SIG-M5 treated with dmso at 0.1 percent for 504 hours (cell line): ENCODE measurements around the gene PLCL1.

Source experiments
- DNase-seq: peaks from one replicate; lab custom pipeline; 2025; ENCODE audit not compliant: unreplicated experiment; lab: John Stamatoyannopoulos, UW

PLCL1 gene

GRCh38 chr2:197949224-197949623 is 144.8 kb downstream of the PLCL1 start:
- DNase-seq: no peak

DNA sequence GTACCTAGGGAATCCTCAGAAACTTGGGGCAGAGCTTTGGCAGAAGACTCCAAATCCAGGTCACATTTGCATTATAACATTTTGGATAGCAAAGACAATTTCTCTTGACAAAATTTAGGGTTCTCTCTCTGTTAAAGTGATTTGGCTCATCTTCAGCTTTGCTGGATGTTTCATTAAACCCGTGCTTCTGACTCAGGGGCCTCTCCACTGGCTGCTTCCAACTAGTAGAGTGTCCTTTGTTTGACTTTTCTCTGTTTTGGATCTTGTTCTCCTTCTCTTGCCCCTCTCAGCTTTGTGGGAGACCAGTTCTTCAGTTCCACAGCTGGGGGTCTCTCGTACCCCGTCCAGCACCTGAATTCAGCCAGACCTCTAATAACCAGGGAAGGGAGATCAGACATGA is 145.6 kb downstream of the PLCL1 start:
- no peak for DNase-seq

- DNase-seq: no peak
Observed at GRCh38 chr2:197950724-197951123, 146.3 kb downstream of the PLCL1 start.

DNA sequence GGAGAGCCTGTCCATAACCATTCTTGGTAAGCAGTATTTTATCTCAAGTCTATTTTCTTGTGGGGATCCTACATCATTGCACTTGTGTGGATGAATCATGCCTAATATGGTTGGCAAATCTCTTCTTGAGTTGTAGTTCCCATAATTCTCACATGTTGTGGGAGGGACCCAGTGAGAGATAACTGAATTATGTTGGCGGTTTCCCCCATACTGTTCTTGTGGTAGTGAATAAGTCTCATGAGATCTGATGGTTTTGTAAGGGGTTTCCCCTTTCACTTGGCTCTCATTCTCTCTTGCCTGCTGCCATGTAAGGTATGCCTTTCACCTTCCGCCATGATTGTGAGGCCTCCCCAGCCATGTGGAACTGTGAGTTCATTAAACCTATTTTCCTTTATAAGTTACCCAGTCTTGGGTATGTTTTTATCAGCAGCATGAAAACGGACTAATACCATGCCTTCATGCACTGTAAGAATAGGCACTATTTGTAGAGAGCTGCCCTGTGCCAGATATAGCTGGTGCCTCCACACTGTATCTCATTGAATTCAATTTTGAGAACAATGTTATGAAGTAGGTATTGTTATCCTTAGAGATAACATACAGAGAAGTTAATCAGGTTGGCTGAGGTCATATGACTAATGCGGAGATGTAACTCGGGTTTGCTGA is 148.3 kb downstream of the PLCL1 start:
- DNase-seq: no peak

GRCh38 chr2:197954328-197954727 is 149.9 kb downstream of the PLCL1 start:
- DNase-seq: no peak

- no peak for DNase-seq
Observed at GRCh38 chr2:197958592-197959150, 154.3 kb downstream of the PLCL1 start.

- no peak for DNase-seq
Observed at GRCh38 chr2:197959383-197959782, 155.0 kb downstream of the PLCL1 start.

GRCh38 chr2:197960786-197961185 is 156.4 kb downstream of the PLCL1 start:
- DNase-seq: no peak

- no peak for DNase-seq
Observed at GRCh38 chr2:197964720-197965119, 160.3 kb downstream of the PLCL1 start.

DNA sequence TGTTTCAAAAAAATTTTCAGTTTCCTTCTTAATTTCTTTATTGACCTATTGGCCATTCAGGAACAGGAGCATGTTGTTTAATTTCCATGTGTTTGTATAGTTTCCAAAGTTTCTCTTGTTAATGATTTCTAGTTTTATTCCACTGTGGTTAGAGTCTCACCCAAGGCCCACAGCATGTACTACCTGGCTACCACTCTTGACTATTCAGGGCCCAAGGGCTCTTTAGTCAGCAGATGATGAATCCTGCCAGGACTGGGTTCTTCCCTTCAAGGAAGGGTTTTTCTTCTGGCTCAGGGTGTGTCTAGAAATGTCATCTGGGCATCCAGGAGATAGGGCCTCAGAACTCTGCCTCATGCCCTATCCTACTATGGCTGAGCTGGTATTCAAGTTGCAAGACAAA is 161.4 kb downstream of the PLCL1 start:
- no peak for DNase-seq

- no peak for DNase-seq
Observed at GRCh38 chr2:197969391-197969893, 165.0 kb downstream of the PLCL1 start.

DNA sequence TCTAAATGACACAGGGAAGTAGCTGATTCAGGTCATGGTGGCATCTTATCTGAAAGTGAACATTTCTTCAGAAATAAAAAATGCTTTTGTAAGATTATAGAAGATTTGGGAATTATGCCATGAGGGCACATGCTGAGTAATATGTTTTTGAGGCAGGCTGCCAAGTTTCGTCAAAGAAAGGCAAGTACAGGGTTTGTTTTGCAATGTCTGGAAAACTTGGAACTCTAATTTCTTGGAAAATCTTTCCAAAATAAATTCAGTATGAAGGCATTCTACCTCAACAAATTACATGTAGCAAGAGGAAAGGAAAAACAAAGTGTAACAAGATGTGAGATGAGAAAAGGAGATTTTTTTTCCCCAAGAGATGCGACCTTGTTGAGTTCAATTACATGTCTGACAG is 167.7 kb downstream of the PLCL1 start:
- DNase-seq: no peak

- DNase-seq: no peak
Observed at GRCh38 chr2:197972587-197972986, 168.2 kb downstream of the PLCL1 start.

GRCh38 chr2:197973772-197974171 is 169.4 kb downstream of the PLCL1 start:
- DNase-seq: no peak

DNA sequence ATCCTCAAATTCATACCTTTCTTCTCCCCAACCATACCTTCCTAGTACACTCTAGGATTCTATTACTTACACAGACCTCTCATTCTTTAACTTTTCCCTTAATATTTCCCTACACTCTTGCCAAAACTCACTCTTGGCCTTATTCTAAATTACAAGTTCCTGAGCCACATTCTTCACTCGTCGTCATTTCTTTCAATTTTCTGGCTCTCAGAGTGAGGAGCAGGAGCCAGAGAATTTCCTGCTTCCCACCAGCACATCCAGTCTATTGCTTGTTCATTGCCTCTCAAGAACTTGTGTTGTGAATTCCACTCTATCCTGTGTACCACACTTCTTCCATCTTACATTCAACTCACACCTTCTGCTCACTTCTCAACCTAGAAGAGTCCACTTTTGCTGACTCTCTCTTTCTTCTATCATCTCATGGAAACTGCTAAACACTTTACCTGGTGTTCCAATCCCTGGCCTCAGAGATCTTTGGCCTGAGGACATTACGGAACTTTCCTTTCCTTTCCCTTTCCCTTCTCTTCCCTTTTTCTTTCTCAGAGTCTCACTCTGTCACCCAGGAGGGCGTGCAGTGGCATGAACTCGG is 171.6 kb downstream of the PLCL1 start:
- DNase-seq: no peak

DNA sequence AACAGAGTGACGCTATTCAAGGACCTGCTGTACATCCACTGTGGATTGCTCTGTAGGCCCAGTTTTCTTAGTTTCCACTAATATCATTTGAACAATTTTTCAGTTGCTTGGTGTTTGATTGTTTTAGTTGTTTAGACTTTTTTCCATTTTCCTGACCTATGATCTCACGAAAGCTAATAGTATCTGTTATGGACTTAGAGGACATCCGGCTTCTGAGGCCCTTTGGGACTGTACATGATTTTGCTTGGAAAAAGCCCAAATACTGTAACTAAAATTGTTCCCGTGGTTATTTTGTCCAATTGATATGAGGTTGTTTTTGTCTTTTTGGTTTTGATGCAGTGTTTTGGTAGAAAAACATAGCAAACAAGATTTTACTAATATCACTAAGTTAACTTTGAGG is 174.6 kb downstream of the PLCL1 start:
- DNase-seq: no peak

- DNase-seq: no peak
Observed at GRCh38 chr2:197982565-197982964, 178.2 kb downstream of the PLCL1 start.

- DNase-seq: no peak
Observed at GRCh38 chr2:197985029-197985638, 180.7 kb downstream of the PLCL1 start.

GRCh38 chr2:197986977-197987376 is 182.6 kb downstream of the PLCL1 start:
- DNase-seq: no peak

GRCh38 chr2:197990356-197990755 is 186.0 kb downstream of the PLCL1 start:
- DNase-seq: no peak

- no peak for DNase-seq
Observed at GRCh38 chr2:197992482-197993133, 188.2 kb downstream of the PLCL1 start.

DNA sequence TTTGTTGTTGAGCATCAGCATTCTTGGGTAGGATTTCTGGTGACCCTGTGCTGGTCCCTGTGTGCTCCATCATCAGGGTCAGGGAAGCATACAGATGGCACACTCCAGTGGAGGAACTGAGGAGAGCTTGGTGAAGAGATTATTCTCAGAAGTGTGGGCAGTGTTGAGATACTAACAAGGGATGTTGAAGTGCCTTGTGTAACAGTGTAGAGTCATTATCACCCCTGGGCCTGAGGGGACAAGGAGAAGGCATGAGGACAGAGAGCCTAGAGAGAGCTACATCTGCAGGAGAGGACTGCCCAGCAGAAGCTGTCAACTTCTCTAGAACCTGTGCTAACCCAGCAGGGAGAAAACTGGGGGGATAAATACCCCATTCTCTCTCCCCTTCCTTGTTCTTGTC is 189.0 kb downstream of the PLCL1 start:
- DNase-seq: no peak
